GM19395 (cell line): Measurements from ENCODE around the gene CORO6.
"Not testable (repeated sequence)": the region's sequence is repeated elsewhere in the genome, so short reads cannot be mapped to it uniquely, and the experiment has no call there.

ENCODE experiments used
- ATAC-seq: cut with Tn5 transposase; IDR thresholded peaks from one replicate; pipeline ENCODE4 v1.9.1; 2021; ENCODE audit warnings: mild to moderate bottlenecking, moderate library complexity; ENCODE audit not compliant: unreplicated experiment

Gene CORO6

DNA sequence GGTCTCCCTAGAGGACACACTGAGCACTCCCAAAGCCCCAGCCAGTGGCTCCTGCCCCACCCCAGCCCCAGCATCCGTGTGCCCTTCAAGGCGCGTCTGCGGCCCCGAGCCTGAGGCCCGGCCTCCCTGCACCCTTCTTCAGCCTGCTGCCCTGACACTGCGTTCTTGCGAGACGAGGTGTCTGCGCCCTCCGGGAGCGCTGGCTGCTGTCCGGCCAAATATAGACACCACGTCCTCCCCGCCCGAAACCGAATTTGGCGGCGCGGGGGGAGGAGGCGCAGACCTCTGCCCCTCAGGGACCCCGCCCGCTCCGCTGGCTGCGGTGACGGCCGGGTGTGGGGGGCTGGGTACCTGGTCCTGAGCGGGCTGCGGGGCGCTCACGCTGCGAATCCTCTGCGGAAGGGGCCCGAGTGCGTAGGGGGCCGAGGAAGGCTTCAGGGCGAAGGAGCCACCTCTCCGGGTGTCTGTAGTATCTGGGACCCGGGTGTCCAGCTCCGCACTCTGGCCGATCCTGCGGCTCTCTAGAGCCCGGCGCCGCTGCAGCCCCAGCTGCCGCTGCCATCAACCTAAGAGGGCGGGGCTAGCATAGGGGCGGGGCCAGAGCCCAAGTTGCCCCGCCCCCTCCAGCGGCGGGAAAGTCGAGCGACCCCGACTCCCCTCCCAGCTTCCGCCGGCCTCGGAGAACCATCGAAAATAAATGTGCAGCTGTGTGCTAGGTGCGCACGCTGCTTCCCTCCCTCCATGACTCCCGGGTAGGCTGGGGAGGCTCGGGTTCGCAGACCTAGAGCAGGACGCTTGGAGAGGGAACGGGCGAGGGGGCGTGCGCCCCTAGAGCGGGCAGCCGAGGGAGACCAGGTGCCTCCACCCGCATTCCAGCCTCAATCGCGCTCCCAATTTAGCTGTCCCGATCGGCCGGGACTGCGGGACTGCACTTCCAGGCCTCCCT, at the start of gene CORO6:
CORO6 (minus strand) TSS at position 576 of the 946 bp plus-strand sequence. CDS start 1,491 bp downstream, outside the sequence.
- peak; percentile 60 for ATAC-seq

DNA sequence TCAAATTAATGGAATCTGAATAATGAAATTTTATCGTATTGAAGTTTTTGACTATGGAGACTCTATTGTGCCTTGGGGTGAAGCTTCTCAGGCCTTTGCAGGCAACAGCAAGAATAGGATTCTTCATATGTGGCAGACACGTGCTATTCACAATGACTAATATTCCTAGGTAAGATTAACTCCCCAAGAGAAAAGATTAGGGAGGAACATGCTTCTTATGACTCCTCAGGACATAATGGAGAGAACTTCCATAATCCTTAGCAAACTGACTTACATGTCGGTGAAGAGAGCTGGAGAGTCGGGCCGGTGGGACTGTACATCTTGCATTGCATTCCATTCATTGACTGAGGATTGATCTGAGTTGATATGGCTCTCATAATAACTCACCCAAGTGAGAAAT, 48.9 kb upstream of the CORO6 start:
- no peak for ATAC-seq

DNA sequence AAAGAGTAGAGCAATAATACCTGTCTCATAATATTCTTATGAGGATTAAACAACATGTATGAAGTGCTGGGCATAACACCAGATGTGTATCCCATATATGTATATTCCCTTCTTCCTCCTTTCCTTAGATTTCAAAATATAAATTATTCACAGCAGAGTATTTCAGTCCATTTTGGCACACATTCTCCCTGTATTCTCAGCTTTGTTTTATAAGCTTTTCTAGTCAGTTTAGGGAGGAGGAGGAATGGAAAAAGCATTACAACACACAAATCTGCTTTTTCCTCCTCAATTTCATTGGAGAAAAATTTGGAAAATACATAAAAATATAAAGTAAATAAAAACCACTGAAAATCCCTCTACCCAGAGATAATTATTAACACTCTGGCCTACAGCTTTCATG, 46.6 kb upstream of the CORO6 start:
- ATAC-seq = no peak

DNA sequence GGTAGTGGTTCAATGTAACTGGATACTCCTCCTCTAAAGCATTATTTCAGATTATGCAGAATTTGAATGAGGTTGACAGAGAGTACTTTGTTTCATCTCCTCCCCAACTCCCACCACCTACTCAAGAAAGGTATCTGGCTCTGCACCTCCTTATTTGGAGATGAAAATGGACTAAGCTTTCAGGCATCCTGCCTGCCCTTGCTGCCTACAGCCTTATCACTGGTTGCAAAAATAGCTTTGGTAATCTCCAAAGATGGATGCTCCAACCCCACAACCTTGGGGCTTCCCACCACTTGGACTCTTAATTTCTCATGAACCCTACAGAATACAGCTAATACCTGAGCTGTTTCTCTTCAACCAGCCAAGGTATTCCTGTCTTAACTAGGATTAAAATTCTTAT, 45.3 kb upstream of the CORO6 start:
- ATAC-seq = no peak

DNA sequence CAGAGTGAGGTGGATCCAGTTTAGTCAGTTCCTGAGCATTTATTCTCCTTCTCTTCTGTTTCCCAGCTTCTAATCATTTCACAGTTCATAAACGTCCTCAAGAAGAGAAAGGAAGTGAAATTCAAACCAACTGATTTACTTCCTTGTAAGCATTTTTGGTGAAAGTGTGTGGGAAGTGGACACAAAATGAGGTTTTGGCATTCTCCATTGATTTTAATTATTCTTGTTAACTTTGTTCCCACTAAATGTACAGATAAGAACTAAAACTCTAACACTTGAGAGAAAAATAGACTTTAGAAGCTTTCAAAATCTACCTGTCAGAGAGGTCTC, 42.7 kb upstream of the CORO6 start:
- ATAC-seq = no peak

DNA sequence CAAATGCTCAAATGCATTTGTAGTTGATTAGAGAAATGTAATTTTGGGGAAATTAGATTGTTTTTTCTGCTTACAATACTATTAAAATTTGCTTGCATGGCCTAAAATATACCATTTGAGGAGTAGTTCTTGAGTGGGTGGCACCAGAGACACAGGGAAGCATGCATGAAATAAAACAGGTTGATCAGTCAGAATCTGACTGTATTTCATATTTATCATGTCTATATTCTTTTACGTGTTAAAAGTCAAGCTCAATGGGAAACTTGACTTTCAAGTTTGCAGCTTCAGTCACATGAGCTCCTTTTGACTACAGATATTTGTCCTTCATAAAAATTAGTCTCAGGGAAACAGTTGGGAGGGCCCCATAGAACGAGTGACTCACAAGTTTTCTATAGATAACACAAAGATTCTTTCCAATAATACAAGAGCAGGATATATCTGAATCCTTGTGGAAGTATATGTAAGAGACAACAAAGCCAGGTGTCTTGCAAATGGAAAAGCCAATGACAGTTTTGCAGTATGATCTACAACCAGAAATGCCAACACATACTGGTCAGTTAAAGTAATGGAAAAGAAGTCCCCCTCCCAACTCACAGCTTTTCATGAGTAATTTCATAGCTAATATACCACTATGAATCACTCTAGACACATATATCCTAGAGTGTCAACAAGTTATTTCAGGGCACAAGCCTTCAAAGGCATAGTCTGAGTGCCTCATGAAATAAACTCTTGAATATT, 42.2 kb upstream of the CORO6 start:
- no peak for ATAC-seq

DNA sequence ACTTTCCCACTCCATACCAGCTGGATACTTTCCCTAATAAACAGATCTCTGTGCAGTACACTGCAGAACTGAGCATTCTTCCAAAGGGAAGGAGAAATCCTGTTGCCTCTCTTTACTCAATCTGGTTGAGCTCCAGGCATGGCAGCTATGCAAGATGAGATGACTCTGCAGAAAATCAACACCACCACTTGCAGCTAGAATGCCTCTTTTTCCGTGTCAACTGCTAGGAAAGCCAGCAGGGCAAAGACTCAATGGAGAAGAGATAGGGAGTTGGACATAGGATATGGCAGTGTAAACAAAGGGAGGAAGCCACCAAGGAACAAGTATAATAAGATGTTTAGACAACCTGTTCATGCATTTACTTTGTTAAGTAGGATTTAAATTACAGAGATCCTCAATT, 40.4 kb upstream of the CORO6 start:
- ATAC-seq = no peak

DNA sequence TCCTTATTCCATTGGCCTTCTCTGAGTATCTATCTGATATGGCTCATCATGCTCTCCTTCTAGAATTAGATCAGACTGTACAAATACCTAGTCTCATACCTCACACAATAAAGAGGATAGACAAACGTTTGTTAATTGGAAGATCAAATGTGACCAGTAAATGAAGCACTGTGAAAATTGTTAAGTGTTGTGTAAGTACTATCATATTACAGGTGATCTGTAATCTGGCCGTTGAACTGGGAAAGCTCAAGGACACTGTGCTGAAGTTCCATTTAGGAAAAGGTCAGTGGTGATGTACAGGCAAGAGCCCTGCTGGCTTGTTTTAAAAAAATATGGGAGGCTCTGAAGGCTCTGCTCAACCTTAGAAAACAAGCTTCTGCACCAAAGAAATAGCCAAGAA, 38.5 kb upstream of the CORO6 start:
- ATAC-seq = no peak

DNA sequence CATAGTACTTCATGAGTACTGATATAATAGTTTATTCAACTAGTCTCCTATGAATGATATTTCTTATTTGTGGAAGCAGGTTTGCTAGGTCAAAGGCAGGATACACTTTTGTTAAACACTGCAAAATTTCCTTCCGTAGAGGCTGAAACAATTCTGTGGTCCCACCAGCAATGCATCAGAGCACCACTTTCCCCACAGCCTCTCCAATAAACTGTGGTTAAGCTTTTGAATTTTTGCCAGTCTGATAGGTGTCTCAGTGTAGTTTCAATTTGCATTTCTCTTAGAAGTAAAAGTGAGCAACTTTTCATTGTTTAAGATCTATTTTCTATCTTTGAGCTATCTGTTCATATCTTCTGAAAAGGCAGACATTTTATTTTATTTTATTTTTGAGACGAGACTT, 36.4 kb upstream of the CORO6 start:
- ATAC-seq = no peak

DNA sequence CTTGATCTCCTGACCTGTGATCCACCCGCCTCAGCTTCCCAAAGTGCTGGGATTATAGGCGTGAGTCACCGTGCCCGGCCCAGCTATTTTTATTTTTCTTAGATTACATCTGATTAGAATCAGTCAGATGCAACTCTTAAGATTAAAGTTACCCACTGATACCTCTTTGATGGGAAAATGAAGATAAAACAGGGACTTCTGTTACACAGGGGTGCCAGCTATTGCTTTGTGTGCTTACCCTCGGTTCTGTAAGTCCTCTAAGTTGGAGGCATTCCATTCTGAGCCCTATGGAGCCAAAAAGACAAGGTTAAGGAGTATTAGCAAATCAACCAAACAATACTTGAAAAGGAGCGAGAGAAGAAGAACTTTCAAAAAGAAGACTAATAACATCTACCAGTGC, 32.6 kb upstream of the CORO6 start:
- no peak for ATAC-seq

DNA sequence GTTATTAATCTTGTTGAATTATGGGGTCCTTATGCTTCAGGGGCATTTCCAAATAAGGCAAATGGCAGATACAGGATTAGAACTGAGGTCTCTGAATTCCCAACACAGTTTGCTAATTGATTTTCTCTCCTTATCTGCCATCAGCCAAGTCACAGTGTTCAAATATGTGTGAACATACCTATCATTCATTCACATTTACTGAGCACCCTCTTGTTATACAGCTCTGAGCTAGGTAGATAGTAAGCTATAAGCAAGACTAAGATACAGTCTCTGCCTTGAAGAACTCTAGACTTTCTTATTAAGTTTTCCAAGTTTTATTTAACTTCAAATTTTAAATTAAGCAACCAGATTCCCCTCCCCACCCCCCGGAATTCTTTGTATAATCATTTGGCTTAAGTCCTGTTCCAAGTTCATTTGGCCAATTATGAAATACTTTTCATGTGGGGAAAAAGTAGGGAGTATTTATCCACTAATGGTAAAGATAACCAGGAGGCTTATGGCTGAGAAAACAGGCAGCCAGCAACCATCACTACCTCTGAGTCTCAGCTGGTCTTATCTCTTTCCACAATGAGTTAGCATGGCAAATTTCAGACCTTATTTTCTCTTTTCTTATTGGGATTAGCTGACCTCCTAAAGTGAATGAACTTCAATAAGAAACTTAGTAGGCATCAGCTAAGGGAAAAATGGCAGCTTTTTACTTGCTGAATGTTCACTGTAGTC, 31.4 kb upstream of the CORO6 start:
- no peak for ATAC-seq

DNA sequence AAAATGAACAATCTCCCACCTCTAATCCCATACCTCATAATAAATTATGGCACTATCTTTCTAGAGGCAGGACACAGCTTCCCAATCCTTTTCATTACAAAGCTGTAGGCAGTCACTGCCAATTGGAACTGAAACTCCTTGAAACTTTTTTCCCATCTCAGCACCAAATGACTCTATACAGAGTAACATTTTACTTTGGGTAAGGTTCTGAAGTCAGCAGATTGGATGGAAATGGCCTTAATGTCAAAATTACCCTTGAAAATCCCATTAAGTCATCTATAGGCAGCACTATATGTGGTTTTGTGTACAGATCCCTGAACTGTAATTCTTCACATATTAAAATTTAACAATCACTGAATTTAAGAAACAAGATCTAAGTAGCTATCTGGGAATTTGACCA, 30.3 kb upstream of the CORO6 start:
- no peak for ATAC-seq

DNA sequence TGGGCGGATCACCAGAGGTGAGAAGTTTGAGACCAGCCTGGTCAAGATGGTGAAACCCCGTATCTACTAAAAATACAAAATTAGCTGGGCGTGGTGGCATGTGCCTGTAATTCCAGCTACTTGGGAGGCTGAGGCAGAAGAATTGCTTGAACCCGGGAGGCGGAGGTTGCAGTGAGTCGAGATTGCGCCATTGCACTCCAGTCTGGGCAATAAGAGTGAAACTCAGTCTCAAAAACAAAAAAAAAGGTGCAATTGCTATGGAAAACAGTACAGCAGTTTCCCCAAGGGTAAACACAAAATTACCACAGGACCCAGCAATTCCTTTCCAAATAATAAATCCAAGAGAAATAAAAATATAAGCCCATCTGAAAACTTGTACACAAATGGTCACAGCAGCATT, 29.2 kb upstream of the CORO6 start:
- not testable (repeated sequence) for ATAC-seq

DNA sequence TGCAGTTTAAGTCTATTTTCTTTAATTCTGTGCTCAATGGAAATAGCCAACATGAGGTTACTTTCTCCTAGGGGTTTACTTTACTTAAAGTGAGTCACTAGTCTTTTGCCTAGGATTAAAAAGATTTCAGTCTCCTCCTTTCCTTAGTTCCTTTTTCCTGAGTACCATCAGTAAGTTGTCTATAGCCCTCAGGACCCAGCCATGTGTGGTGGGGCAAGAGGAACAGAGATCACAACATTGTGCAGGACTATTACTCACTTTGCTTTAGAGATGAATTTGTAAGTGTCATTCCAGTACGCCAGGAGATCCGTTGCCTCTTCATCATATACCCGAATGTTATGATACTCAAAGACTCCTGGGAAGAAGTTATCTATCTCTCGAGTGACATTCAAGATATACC, 27.7 kb upstream of the CORO6 start:
- no peak for ATAC-seq

DNA sequence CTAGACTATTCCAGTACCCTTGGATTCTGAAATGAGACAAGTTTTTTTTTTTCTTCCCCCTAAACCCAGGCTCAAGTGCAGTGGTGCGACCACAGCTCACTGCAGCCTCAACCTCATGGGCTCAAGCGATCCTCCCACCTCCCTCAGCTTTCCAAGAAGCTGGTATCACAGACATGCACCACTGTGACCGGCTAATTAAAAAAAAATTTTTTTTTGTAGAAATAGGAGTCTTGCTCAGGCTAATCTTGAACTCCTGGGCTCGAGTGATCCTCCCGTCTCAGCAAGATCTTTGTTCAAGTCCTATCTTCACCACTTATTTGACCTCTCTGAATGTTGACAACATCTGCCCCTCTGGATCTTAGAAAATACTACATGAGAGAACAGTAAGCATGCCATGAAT, 26.6 kb upstream of the CORO6 start:
- ATAC-seq = no peak

DNA sequence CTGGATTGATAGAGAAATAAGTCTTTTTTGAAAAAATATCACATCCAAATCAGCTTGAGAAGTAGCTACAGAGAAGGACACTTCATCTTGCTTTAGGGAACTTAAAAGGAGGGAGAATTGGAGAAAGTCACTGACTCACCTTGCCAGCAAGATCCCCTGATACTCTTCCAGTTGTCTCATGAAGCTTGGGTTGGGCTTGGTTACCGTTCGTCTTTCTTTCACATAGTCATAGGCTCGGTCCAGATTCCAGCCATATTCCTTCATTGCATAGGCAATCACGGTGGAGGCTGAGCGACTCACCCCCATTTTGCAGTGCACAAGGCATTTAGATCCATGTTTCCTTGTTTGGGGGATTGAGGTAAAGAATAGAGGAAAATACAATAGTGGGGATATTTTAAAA, 25.3 kb upstream of the CORO6 start:
- ATAC-seq = no peak

DNA sequence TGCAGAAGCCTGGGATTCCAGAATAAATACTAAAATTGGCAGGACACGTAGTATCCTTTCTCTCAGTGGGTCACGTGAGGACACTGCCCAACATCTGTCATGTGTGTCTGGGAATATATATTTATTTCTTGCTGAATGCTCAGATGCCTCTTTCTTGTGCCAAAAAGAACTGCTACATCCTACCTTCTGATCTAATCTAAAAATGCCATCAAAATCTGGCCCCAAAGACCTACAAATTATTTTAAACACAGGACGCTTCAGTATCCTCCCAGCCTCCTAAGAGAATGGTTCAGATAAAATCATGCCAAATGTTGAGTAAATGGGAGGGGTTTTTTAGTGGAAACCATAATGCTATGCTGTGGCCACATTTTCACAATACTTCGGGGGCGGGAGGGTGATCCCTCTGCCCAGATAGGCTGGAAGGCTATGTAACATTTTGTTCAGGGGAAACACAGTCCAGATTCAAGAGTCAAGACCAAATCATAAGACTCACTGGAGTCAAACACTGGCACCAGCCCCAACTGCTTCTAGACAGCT, 22.9 kb upstream of the CORO6 start:
- ATAC-seq = no peak

DNA sequence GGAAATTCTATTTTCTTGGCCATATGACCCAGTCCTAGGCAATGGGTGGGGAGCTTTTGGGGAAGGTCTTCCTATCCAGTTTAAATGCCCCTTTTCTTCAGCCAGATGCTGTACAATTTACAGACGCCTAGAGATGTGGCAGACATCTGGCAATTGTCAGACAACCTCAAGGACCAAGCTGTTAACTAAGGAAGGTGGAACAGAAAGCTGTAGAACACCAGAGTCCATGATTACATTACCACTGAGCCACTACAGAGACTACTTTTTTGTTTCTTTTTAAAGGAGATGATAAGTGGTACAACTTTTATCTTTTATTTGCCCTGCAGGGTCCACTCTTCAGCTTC, 21.1 kb upstream of the CORO6 start:
- ATAC-seq = no peak

DNA sequence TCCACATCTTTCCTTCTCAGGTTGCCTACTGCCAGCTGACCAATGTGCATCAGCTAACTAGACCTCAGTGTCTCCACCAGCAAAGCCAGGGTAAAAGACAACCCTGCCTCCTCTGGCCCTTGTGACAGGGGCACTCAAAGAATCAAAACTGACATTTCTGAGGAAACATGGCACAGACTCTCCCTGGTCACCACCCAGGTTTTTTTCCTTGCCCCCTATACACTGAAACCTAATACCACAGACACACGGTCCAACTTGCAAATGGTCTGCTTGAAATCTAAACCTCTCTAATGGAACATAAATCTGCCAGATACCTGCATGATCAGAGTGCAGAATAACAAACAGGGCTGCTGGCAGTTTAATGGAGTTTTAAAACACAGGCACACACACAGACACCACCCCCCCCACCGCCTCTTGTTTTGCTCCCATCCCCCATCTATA, 19.5 kb upstream of the CORO6 start:
- no peak for ATAC-seq

DNA sequence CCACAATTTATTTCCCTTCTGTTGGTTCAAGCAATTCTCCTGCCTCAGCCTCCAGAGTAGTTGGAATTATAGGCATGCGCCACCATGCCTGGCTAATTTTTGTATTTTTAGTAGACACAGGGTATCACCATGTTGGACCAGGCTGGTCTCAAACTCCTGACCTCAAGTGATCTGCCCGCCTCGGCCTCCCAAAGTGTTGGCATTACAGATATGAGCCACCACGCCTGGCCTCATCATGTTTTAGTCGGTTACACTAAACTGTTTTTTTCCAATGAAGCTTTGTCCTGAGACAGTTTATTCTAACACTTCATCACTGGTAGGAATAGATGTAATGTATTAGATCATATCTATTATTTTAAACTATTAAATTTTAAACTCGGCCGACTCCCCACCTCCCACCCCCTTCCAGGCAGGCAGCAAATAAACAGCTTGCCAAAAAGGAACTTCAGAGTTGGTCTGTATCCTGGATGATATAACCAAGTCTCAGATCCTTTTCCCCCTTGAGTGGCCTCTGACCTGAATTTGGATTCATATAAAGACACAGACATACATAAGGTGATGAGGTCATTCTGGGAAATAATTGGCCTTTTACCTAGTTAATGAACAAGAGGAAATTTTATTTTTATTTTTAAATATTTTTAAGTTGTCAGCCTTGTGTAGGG, 18.4 kb upstream of the CORO6 start:
- no peak for ATAC-seq

DNA sequence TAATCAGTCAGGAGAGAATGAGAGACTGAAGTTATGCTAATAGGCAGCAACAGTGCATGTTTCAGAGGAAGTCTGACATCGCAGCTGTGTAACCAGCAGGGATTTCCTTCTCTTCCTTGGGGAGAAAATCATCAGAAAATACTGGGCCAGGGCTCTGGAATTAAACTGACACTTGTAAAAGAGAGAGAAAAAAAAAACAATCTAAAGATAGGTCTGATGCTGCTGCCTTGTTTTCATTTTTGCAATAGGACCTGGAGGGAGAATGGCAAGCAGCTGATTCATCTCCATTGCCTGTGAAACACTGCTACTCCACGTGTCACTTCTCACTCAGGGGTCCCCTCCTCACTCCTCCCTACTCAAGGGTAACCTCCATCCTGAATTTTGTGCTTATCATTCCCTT, 17.7 kb upstream of the CORO6 start:
- ATAC-seq = no peak
